NCI-H1092 treated with DMSO at 0.1 percent for 48 hours (cell line): ENCODE results near the gene RTCA.
"Not testable (repeated sequence)": the region's sequence is repeated elsewhere in the genome, so short reads cannot be mapped to it uniquely, and the experiment has no call there.

Source experiments
- DNase-seq: peaks from one replicate; lab custom pipeline; 2025; lab: John Stamatoyannopoulos, UW

The RTCA gene

DNA sequence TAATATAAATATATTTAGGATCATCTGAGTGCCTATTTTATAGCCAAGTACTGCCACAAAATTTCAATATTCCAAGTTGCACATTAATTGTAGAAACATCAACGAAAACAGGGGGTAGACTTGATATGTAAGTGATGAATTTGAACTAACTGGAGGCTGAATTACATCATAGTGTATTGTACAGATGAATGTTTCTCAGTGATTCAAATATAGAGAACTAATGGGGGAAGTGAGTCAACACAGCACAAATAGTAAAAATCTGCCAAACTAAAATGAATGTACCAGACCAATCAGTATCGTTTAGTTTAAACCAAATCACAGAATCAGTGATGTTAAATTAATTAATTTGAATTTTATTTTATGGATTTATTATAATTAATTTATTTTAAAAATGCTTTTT is 42.8 kb downstream of the RTCA start:
- no peak for DNase-seq

DNA sequence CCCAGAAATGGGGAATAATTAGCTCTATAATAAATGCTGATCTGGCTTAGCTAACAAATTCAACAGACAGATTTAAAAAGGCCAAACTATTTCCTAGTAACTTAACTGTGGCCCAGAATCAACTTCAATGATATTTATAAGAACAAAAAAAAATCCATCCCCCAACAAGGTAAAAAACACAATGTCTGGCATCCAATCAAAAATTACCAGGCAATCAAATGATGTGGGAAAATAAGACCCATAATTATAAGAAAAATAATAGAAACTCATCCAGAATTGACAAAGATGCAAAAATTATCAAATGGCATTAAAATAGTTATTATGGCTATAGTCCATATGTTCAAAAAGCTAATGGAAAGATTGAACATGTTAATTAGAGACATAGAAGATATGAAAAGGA is 43.8 kb downstream of the RTCA start:
- DNase-seq = no peak

DNA sequence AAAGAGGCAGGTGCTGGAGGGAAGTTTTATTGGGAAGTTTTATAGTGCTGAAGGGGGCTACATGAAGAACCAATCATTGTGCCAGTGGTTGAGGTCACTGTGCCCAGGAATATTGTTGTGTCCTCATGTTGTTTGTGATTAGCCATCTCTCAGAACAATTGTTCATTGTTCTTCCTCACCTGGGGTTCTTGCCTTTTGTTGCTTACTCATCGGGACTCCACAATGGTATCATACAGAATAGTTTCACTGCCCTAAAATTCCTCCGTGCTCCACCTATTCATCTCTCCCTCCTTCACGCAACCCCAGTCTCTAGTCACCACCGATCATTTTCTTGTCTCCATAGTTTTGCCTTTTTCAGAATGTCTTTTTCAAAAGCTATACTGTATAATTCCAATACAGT is 47.4 kb downstream of the RTCA start:
- no peak for DNase-seq

- DNase-seq = no peak
Observed at GRCh38 chr1:100316622-100317021, 50.6 kb downstream of the RTCA start.

DNA sequence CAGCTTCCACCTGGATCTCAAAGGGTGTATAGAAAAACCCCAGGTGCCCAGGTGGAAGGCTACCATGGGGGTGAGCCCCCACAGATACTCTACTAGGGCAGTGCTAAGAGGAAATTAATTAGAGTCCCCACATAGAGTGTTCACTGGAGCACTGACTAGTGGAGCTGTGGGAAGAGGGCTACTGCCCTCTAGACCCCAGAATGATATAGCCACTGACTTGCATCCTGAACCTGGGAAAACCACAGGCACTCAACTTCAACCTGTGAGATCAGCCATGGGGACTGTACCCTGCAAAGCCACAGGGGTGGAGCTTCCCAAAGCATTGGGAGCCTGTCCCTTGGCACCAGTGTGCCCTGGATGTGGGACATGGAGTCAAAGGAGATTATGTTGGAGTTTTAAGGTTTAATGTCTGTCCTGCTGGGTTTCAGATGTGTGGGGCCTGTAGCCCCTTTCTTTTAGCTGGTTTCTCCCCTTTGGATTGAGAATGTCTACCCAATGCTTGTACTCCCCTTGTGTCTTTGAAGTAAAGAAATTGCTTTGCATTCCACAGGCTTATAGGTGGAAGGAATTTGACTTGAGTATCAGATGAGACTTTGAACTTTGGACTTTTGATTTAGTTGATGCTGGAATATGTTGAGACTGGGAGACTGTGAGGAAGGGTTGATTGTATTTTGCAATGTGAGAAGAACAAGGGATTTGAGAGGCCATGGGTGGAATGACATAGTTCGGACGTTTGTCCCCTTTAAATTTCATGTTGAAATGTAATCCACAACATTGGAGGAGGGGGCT is 54.5 kb downstream of the RTCA start:
- DNase-seq = no peak

DNA sequence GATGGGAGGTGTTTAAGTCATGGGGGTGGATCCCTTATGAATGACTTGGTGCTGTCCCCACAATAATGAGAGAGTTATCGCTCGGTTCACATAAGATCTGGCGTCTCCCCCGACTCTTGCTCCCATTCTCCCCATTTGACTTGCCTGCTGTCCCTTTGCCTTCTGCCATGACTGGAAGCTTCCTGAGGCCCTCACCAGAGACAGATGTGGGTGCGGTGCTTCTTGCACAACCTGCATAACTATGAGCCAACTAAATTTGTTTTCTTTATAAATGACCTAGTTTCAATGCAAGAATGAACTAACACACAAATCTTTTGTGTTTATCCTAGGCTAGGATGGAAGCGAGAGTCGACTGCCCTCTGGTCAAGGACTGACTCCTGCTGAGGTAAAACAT is 55.1 kb downstream of the RTCA start:
- no peak for DNase-seq

GRCh38 chr1:100321506-100321905 is 55.5 kb downstream of the RTCA start:
- DNase-seq = no peak

DNA sequence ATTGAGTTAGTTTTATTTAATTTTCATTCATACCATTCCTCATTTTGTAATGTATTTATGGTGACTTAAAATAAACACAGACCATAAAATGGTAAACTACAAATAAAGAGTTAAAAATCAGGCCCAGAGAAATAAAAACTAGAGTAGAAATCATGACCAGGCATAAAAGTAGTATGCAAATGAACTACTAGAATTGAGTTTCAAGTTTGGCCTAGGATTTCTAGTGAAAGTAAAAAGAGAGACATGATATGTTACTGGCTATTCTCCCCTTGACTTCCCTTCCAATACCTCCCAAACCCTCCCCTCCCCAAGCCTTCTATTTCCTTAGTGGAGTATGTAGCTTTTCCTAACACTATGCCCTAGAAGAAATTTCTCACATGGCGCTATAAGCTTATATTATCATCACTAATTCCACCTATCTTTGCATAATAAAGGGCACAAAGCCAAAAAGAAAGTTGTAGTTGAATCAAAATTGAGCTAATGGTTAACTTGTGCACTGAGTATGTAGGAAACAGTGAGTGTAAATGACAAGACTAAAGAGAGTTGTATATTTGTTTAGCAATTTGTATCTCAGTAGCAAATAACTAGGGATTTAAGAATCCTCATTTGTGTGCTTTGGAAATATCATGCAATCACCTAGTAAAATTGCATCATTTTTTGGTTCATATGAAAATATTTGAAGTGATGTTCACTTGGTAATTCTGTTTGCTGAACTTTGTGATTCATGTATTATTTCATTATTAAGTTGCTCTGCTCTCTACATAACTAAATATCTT is 56.6 kb downstream of the RTCA start:
- no peak for DNase-seq

- no peak for DNase-seq
Observed at GRCh38 chr1:100323419-100324106, 57.5 kb downstream of the RTCA start.

- DNase-seq = no peak
Observed at GRCh38 chr1:100325415-100326324, 59.7 kb downstream of the RTCA start.

- DNase-seq = not testable (repeated sequence)
Observed at GRCh38 chr1:100326325-100326670, 60.3 kb downstream of the RTCA start.

DNA sequence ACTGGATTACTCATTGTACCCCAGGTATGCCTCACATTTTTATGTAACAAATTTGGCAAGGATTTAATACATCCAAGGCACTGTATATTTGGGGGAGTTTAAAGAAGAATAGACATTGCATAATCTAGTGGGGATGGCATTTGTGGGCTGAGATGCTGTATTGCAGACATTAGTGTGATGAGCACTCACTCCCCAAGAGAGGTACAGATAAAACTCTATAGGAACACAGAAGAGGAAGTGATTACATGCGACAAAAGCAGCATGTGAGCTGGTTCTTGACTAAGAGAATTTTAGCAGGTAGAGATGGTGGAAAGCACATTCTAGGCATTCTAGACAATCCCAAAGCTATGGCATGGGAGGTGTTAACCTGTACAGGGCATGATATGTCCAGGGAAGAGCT is 62.1 kb downstream of the RTCA start:
- no peak for DNase-seq

GRCh38 chr1:100331146-100331545 is 65.1 kb downstream of the RTCA start:
- not testable (repeated sequence) for DNase-seq

- DNase-seq = no peak
Observed at GRCh38 chr1:100332331-100332730, 66.3 kb downstream of the RTCA start.

GRCh38 chr1:100335436-100335835 is 69.4 kb downstream of the RTCA start:
- DNase-seq = no peak

- DNase-seq = not testable (repeated sequence)
Observed at GRCh38 chr1:100337878-100338277, 71.9 kb downstream of the RTCA start.

- DNase-seq = not testable (repeated sequence)
Observed at GRCh38 chr1:100339735-100340134, 73.7 kb downstream of the RTCA start.

DNA sequence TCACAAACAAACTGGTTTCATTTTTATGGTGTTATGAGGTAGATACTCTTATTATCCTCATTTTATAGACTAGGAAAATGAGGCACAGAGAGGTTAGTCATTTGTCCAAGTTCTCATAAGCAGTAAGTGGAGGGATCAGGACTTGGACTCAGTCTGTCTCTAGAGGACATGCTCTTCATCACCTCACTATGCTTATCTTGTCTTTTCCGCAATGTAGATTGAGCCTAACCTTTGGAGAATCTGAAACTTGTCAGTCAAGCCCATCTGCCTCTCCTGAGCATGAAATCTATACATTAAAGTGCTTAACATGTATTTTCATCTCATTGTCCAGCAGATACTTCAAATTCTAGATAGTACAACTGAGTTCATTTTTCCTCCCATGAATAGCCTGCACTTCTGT is 74.5 kb downstream of the RTCA start:
- no peak for DNase-seq

GRCh38 chr1:100342348-100342747 is 76.3 kb downstream of the RTCA start:
- DNase-seq = no peak
